Panc1 (cell line): ENCODE measurements around the gene RABGAP1. TPM values are rescaled to one million over a fixed set of nuclear protein-coding genes. Genes with fewer than 3 reads are reported as not detected.

ENCODE experiments used
- ATAC-seq: fragments of 200-7000 bp; cut with Tn5 transposase; 2 replicates; pipeline ENCODE4 v1.9.1; 2020; ENCODE audit warnings: mild to moderate bottlenecking, moderate library complexity
- BruUV-seq: library from RNA; stranded (reverse); fragments of 400-500 nt; replicated peaks from 2 replicates; lab custom pipeline; 2021; lab: Mats Ljungman, UMichigan
- CTCF ChIA-PET: fragments of 300-600 bp; sonication (Branson Sonifier 250); formaldehyde crosslinking; loops from one replicate; lab custom pipeline; 2022; ENCODE audit warnings: antibody characterized with exemption; lab: Charles Lee
- POLR2A ChIA-PET: fragments of 300-600 bp; sonication (Branson Sonifier 250); formaldehyde crosslinking; loops from one replicate; lab custom pipeline; 2022; ENCODE audit warnings: antibody characterized with exemption; lab: Charles Lee
- DNase-seq: peaks from one replicate; pipeline ENCODE4 v3.0.0-alpha.2; 2010; ENCODE audit warnings: low read depth, low spot score
- H3K27ac ChIP-seq: 2 replicates; pipeline ENCODE4 v1.5.1; 2011; ENCODE audit warnings: mild to moderate bottlenecking, low read length, inconsistent platforms
- H3K27me3 ChIP-seq: fragments of 200-500 bp; sonication (Bioruptor generic); 2 replicates; pipeline ENCODE4 v1.6.0; 2014; ENCODE audit warnings: low read length, inconsistent platforms; ENCODE audit not compliant: control insufficient read depth, insufficient read depth
- H3K36me3 ChIP-seq: fragments of 200-500 bp; sonication (Bioruptor generic); 2 replicates; pipeline ENCODE4 v1.5.1; 2014; ENCODE audit warnings: inconsistent platforms, mild to moderate bottlenecking, low read length, moderate library complexity; ENCODE audit not compliant: control insufficient read depth, insufficient read depth
- H3K4me1 ChIP-seq: 2 replicates; pipeline ENCODE4 v1.5.1; 2011; ENCODE audit warnings: inconsistent platforms, mild to moderate bottlenecking, low read length, moderate library complexity; ENCODE audit not compliant: control insufficient read depth, insufficient read depth
- H3K4me3 ChIP-seq, 2 experiments: 2 replicates each; pipeline ENCODE4 v1.5.1; 2011 to 2012; ENCODE audit warnings: low read depth in 2 of 2, low read length in 2 of 2, mild to moderate bottlenecking in 2 of 2, inconsistent platforms in 1 of 2, moderate library complexity in 1 of 2
- H3K9me3 ChIP-seq: fragments of 200-500 bp; sonication (Bioruptor generic); 2 replicates; pipeline ENCODE4 v1.5.1; 2014; ENCODE audit warnings: low read depth, mild to moderate bottlenecking, inconsistent platforms, low read length, moderate library complexity; ENCODE audit not compliant: control insufficient read depth, insufficient read depth
- CTCF ChIP-seq: fragments of 450-650 bp; IDR thresholded peaks from 2 replicates; pipeline ENCODE4 v1.5.1; 2017; ENCODE audit warnings: mild to moderate bottlenecking
- POLR2AphosphoS5 ChIP-seq: IDR thresholded peaks from 2 replicates; pipeline ENCODE4 v1.6.1; 2012; ENCODE audit warnings: mild to moderate bottlenecking, low read depth, low read length, moderate library complexity
- REST ChIP-seq, 2 experiments: IDR thresholded peaks; 2 replicates each; pipeline ENCODE4 v1.6.1; 2011 to 2012; ENCODE audit warnings: low read depth in 2 of 2, control low read depth in 1 of 2, low read length in 1 of 2, mild to moderate bottlenecking in 1 of 2, moderate library complexity in 1 of 2; ENCODE audit not compliant: insufficient read depth in 1 of 2
- SIN3A ChIP-seq: IDR thresholded peaks from 2 replicates; pipeline ENCODE4 v1.6.1; 2012; ENCODE audit warnings: low read depth, mild to moderate bottlenecking, low read length, moderate library complexity, borderline replicate concordance; ENCODE audit not compliant: insufficient read depth
- TCF7L2 ChIP-seq: IDR thresholded peaks from 2 replicates; pipeline ENCODE4 v1.6.1; 2011; ENCODE audit warnings: mild to moderate bottlenecking, low read depth, low read length, inconsistent platforms
- in situ Hi-C: cut with HindIII; loops from 2 replicates; pipeline ENCODE4 v1.10.0; 2016; ENCODE audit warnings: low sequenced_read_pairs, low pct_unique_long_range_greater_than_20kb
- intact Hi-C: fragments of 100-400 bp; cut with micrococcal nuclease; formaldehyde crosslinking; loops from one replicate; pipeline ENCODE4 v1.10.0; 2022; ENCODE audit not compliant: unreplicated experiment
- total RNA-seq: library from RNA; stranded (reverse); gene quantifications from one replicate; pipeline ENCODE4 v1.2.1, GENCODE V29; 2021; ENCODE audit not compliant: unreplicated experiment

Gene RABGAP1
- total RNA-seq, 1 experiment from 2014 or later: 41.4 TPM

- CTCF ChIA-PET: no interaction called here
- no TSS peak for BruUV-seq
- Histone ChIP-seq H3K27ac (no peak overlapping the region), H3K4me1 (no peaks in the 10 kb centered on the region), H3K36me3 (peaks cover 14% of the 10 kb centered on the region), H3K4me3 (no peak overlapping the region), H3K27me3 (no peaks in the 10 kb centered on the region), H3K9me3 (no peaks in the 10 kb centered on the region)
- TF ChIP-seq CTCF (no peak), REST (IDR thresholded peaks at IDR 0.05; ENCODE audit: insufficient read depth in 1 of 2, low read depth in 2 of 2, low read length in 1 of 2) (no peak), POLR2AphosphoS5 (no peak), SIN3A (no peak), TCF7L2 (no peak)
- ATAC-seq (no peak), DNase-seq (no peak)
- intact Hi-C loops: no loop called here
- POLR2A ChIA-PET: no interaction called here
- in situ Hi-C loops: no loop called here
Observed at GRCh38 chr9:123069010-123069481, 128.2 kb downstream of the RABGAP1 start.

GRCh38 chr9:123070198-123070597 lies 129.4 kb downstream of the RABGAP1 start:
- BruUV-seq: no TSS peak
- ChIA-PET CTCF (interaction anchor here (0.7 kb wide), 1 partner anchor 45 kb away, joined by 4 read pairs; no protein-coding TSS in a partner anchor), POLR2A (no interaction called here)
- in situ Hi-C loops: no loop called here
- Histone ChIP-seq H3K27ac (no peak overlapping the region), H3K4me1 (no peaks in the 10 kb centered on the region), H3K27me3 (no peaks in the 10 kb centered on the region), H3K9me3 (no peaks in the 10 kb centered on the region), H3K4me3 (no peak overlapping the region), H3K36me3 (peaks cover 13% of the 10 kb centered on the region)
- DNase-seq (no peak), ATAC-seq (no peak)
- intact Hi-C loops: no loop called here
- TF ChIP-seq POLR2AphosphoS5 (no peak), REST (IDR thresholded peaks at IDR 0.05; ENCODE audit: insufficient read depth in 1 of 2, low read depth in 2 of 2, low read length in 1 of 2) (no peak), CTCF (no peak), TCF7L2 (no peak), SIN3A (no peak)
